H9 (cell line): ENCODE results near the gene ZSCAN16. TPM values are rescaled to one million over a fixed set of nuclear protein-coding genes. Genes with fewer than 3 reads are reported as not detected.

ENCODE experiments used
- DNase-seq: peaks from one replicate; pipeline ENCODE4 v3.0.0-alpha.2; 2017
- H2AFZ ChIP-seq: one replicate; pipeline ENCODE4 v1.6.1; 2013; ENCODE audit warnings: mild to moderate bottlenecking, low read length, control low read depth, moderate library complexity
- H2AK5ac ChIP-seq: 2 replicates; pipeline ENCODE4 v1.6.1; 2013; ENCODE audit warnings: low read length, control low read depth, mixed read lengths; ENCODE audit not compliant: insufficient read length
- H2BK120ac ChIP-seq: one replicate; pipeline ENCODE4 v1.6.1; 2013; ENCODE audit warnings: low read depth, mild to moderate bottlenecking, low read length, control low read depth, inconsistent platforms; ENCODE audit not compliant: poor library complexity, severe bottlenecking
- H2BK12ac ChIP-seq: 2 replicates; pipeline ENCODE4 v1.6.1; 2013; ENCODE audit warnings: low read length, control low read depth, mixed read lengths, low read depth; ENCODE audit not compliant: insufficient read length
- H2BK15ac ChIP-seq: 2 replicates; pipeline ENCODE4 v1.6.1; 2013; ENCODE audit warnings: low read depth, low read length, control low read depth
- H2BK20ac ChIP-seq: one replicate; pipeline ENCODE4 v1.6.1; 2013; ENCODE audit warnings: low read depth, mild to moderate bottlenecking, low read length, control low read depth, inconsistent platforms; ENCODE audit not compliant: poor library complexity, severe bottlenecking
- H2BK5ac ChIP-seq: 2 replicates; pipeline ENCODE4 v1.6.1; 2013; ENCODE audit warnings: low read length, control low read depth, mixed read lengths; ENCODE audit not compliant: insufficient read length
- H3K14ac ChIP-seq: 2 replicates; pipeline ENCODE4 v1.6.1; 2013; ENCODE audit warnings: low read length, control low read depth; ENCODE audit not compliant: insufficient read depth
- H3K18ac ChIP-seq: 2 replicates; pipeline ENCODE4 v1.6.1; 2013; ENCODE audit warnings: low read depth, mild to moderate bottlenecking, mixed read lengths, low read length, control low read depth; ENCODE audit not compliant: insufficient read length
- H3K23ac ChIP-seq: 2 replicates; pipeline ENCODE4 v1.6.1; 2013; ENCODE audit warnings: low read length, control low read depth, mixed read lengths, low read depth; ENCODE audit not compliant: insufficient read length
- H3K23me2 ChIP-seq: 2 replicates; pipeline ENCODE4 v1.6.1; 2013; ENCODE audit warnings: low read depth, mild to moderate bottlenecking, mixed read lengths, low read length, control low read depth; ENCODE audit not compliant: insufficient read length, poor library complexity, severe bottlenecking
- H3K27ac ChIP-seq: 2 replicates; pipeline ENCODE4 v1.5.1; 2013; ENCODE audit warnings: low read length, control low read depth, mixed read lengths, low read depth; ENCODE audit not compliant: insufficient read length
- H3K27me3 ChIP-seq: 2 replicates; pipeline ENCODE4 v1.6.1; 2013; ENCODE audit warnings: low read length, control low read depth, inconsistent platforms; ENCODE audit not compliant: insufficient read depth
- H3K4ac ChIP-seq: 2 replicates; pipeline ENCODE4 v1.6.1; 2013; ENCODE audit warnings: low read depth, mild to moderate bottlenecking, control low read depth, inconsistent platforms, low read length, moderate library complexity
- H3K4me1 ChIP-seq: 2 replicates; pipeline ENCODE4 v1.6.1; 2013; ENCODE audit warnings: low read length, control low read depth, inconsistent platforms; ENCODE audit not compliant: insufficient read depth
- H3K4me2 ChIP-seq: 2 replicates; pipeline ENCODE4 v1.6.1; 2013; ENCODE audit warnings: low read length, control low read depth, mixed read lengths; ENCODE audit not compliant: insufficient read length, insufficient read depth
- H3K56ac ChIP-seq: 2 replicates; pipeline ENCODE4 v1.6.1; 2013; ENCODE audit warnings: low read depth, mild to moderate bottlenecking, mixed read lengths, low read length, control low read depth; ENCODE audit not compliant: insufficient read length
- H3K79me1 ChIP-seq: 2 replicates; pipeline ENCODE4 v1.6.1; 2013; ENCODE audit warnings: low read depth, mild to moderate bottlenecking, moderate library complexity, low read length, control low read depth, inconsistent platforms; ENCODE audit not compliant: insufficient read depth, poor library complexity, severe bottlenecking
- H3K79me2 ChIP-seq: 2 replicates; pipeline ENCODE4 v1.6.1; 2013; ENCODE audit warnings: low read length, control low read depth, inconsistent platforms; ENCODE audit not compliant: insufficient read depth
- H3K9ac ChIP-seq: 2 replicates; pipeline ENCODE4 v1.6.1; 2013; ENCODE audit warnings: low read length, control low read depth, mixed read lengths; ENCODE audit not compliant: insufficient read length; ENCODE audit errors: extremely low read depth
- H3K9me3 ChIP-seq: one replicate; pipeline ENCODE4 v1.6.1; 2013; ENCODE audit warnings: low read depth, low read length, inconsistent platforms; ENCODE audit not compliant: control insufficient read depth
- H3T11ph ChIP-seq: one replicate; pipeline ENCODE4 v1.6.1; 2013; ENCODE audit warnings: mild to moderate bottlenecking, low read length, control low read depth, inconsistent platforms
- H4K20me1 ChIP-seq: one replicate; pipeline ENCODE4 v1.6.1; 2013; ENCODE audit not compliant: control insufficient read depth, insufficient read length, insufficient read depth
- H4K5ac ChIP-seq: 2 replicates; pipeline ENCODE4 v1.6.1; 2013; ENCODE audit warnings: low read depth, mild to moderate bottlenecking, mixed read lengths, low read length, control low read depth; ENCODE audit not compliant: insufficient read length
- H4K8ac ChIP-seq: replicated peaks from 2 replicates; pipeline ENCODE4 v1.6.1; 2013; ENCODE audit warnings: low read length, control low read depth, mixed read lengths, low read depth; ENCODE audit not compliant: insufficient read length
- H4K91ac ChIP-seq: 2 replicates; pipeline ENCODE4 v1.6.1; 2013; ENCODE audit warnings: low read depth, mild to moderate bottlenecking, moderate library complexity, mixed read lengths, low read length, control low read depth; ENCODE audit not compliant: insufficient read length
- H3K27ac Mint-ChIP-seq, 3 experiments: 2 replicates in 2 of 3; 3 replicates in 1 of 3; pipeline ENCODE4 v1.8.0; 2020 to 2021; ENCODE audit warnings: mixed read lengths in 3 of 3, mild to moderate bottlenecking in 1 of 3, moderate library complexity in 1 of 3
- H3K27me3 Mint-ChIP-seq: 2 replicates; pipeline ENCODE4 v1.8.0; 2021; ENCODE audit warnings: low read depth, mild to moderate bottlenecking, moderate library complexity, mixed read lengths
- H3K36me3 Mint-ChIP-seq, 3 experiments: 2 replicates in 2 of 3; 3 replicates in 1 of 3; pipeline ENCODE4 v1.8.0; 2020 to 2021; ENCODE audit warnings: low read depth in 3 of 3, mixed read lengths in 3 of 3; ENCODE audit not compliant: insufficient read depth in 1 of 3
- H3K4me1 Mint-ChIP-seq, 2 experiments: 2 replicates each; pipeline ENCODE4 v1.8.0; 2020; ENCODE audit warnings: mixed read lengths in 2 of 2
- H3K4me3 Mint-ChIP-seq, 2 experiments: 2 replicates in 1 of 2; 3 replicates in 1 of 2; pipeline ENCODE4 v1.8.0; 2020 to 2021; ENCODE audit warnings: mild to moderate bottlenecking in 2 of 2, mixed read lengths in 2 of 2, moderate library complexity in 1 of 2
- H3K9me3 Mint-ChIP-seq, 2 experiments: 2 replicates in 1 of 2; 3 replicates in 1 of 2; pipeline ENCODE4 v1.8.0; 2020; ENCODE audit warnings: mild to moderate bottlenecking in 2 of 2, mixed read lengths in 2 of 2, moderate library complexity in 1 of 2
- total RNA-seq: library from RNA; stranded (reverse); gene quantifications from 2 replicates; pipeline ENCODE4 v1.2.1, GENCODE V29; 2021
- TF ChIP-seq, protein P1 (sequence below): fragments of 200-600 bp; sonication (generic); conservative IDR thresholded peaks from 3 replicates; pipeline ENCODE4 v1.8.0; 2021; ENCODE audit warnings: antibody characterized with exemption, mild to moderate bottlenecking

ZSCAN16 gene
- total RNA-seq, 1 experiment from 2014 or later: 11.0 TPM

DNA sequence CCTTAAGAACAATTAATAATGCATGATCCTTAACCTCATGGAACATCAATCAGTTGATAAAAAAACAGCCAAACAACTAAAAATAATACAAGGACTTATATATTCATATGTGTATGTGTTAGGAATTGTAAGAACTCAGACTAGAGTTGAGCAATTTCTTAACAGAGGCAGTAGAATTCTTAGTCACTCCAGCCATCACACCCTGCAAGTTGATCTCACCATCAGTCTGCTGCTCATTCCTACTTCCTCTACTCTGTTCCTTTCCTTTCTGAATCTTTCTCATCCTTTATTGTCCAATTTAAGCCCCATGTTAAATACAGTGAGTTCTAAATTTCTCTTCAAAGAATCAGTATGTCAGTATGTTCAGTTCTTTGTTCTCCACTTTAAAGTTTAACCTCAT is 41.5 kb upstream of the ZSCAN16 start:
- Histone ChIP-seq H4K20me1 (no peaks in the 10 kb centered on the region), H4K8ac (no peak overlapping the region), H3K14ac (no peak overlapping the region), H3K79me1 (no peaks in the 10 kb centered on the region), H3K27ac (no peak overlapping the region), H3K56ac (no peak overlapping the region), H3K23me2 (no peaks in the 10 kb centered on the region), H3T11ph (no peak overlapping the region), H3K9ac (no peak overlapping the region), H2BK120ac (no peak overlapping the region), H3K18ac (no peak overlapping the region), H3K4me2 (no peak overlapping the region), H3K4me1 (no peaks in the 10 kb centered on the region), H2BK15ac (no peak overlapping the region), H3K9me3 (peaks cover 8% of the 10 kb centered on the region), H2AK5ac (no peak overlapping the region), H3K79me2 (peaks cover 2% of the 10 kb centered on the region; the same call in 1 of the 2 replicates), H3K23ac (no peak overlapping the region), H3K27me3 (no peaks in the 10 kb centered on the region), H4K91ac (no peak overlapping the region), H2BK12ac (no peak overlapping the region), H2BK20ac (no peak overlapping the region), H2AFZ (no peak overlapping the region), H4K5ac (no peak overlapping the region), H2BK5ac (no peak overlapping the region), H3K4ac (no peak overlapping the region)
- Mint-ChIP-seq H3K9me3 (peaks cover 13 to 33% of the 10 kb centered on the region in 2 experiments), H3K4me3 (peak overlapping the region in 1 of 2 experiments; percentile 8; a peak in 2 of 5 replicates), H3K27ac (no peak overlapping the region), H3K4me1 (peaks cover 7% of the 10 kb centered on the region in 2 experiments), H3K27me3 (no peaks in the 10 kb centered on the region), H3K36me3 (peaks cover 43 to 51% (median 51%) of the 10 kb centered on the region in 3 experiments)
- TF ChIP-seq, protein P1, sequence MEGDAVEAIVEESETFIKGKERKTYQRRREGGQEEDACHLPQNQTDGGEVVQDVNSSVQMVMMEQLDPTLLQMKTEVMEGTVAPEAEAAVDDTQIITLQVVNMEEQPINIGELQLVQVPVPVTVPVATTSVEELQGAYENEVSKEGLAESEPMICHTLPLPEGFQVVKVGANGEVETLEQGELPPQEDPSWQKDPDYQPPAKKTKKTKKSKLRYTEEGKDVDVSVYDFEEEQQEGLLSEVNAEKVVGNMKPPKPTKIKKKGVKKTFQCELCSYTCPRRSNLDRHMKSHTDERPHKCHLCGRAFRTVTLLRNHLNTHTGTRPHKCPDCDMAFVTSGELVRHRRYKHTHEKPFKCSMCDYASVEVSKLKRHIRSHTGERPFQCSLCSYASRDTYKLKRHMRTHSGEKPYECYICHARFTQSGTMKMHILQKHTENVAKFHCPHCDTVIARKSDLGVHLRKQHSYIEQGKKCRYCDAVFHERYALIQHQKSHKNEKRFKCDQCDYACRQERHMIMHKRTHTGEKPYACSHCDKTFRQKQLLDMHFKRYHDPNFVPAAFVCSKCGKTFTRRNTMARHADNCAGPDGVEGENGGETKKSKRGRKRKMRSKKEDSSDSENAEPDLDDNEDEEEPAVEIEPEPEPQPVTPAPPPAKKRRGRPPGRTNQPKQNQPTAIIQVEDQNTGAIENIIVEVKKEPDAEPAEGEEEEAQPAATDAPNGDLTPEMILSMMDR: no peak
- no peak for DNase-seq
